K562 (cell line): ENCODE results near the gene EVL. TPM values are rescaled to one million over a fixed set of nuclear protein-coding genes. Genes with fewer than 3 reads are reported as not detected.

Experiments used
- ATAC-seq: fragments of 200-7000 bp; cut with Tn5 transposase; 3 replicates; pipeline ENCODE4 v1.9.1; 2020; ENCODE audit warnings: moderate library complexity
- BruUV-seq: library from RNA; stranded (reverse); fragments of 400-500 nt; replicated peaks from 2 replicates; lab custom pipeline; 2021; lab: Mats Ljungman, UMichigan
- CTCF ChIA-PET: fragments of 300-600 bp; formaldehyde crosslinking; extraction: SDS; loops from one replicate; lab custom pipeline; 2021; ENCODE audit warnings: low intra/inter-chr PET ratio; lab: Yijun Ruan, JAX
- POLR2A ChIA-PET: fragments of 300-600, 350-650 bp; sonication (Branson Sonifier 250); formaldehyde crosslinking; extraction: SDS; loops from one replicate; lab custom pipeline; 2021; ENCODE audit warnings: antibody characterized with exemption, inconsistent platforms; lab: Yijun Ruan, JAX
- DNase-seq, 4 experiments: peaks; one replicate each; pipeline versions ENCODE4 v3.0.0 to v3.0.0-alpha.2; 2011 to 2018; ENCODE audit warnings: low spot score in 3 of 4, mixed read lengths in 3 of 4; ENCODE audit errors: extremely low read depth in 1 of 4
- FAIRE-seq: peaks from 2 replicates; lab custom pipeline; 2011; peaks lifted over from hg19 to GRCh38; lab: Jason Lieb, UNC
- H2AFZ ChIP-seq: 2 replicates; pipeline ENCODE4 v1.6.0; 2011; ENCODE audit warnings: low read depth, low read length, control low read depth, inconsistent platforms
- H3K27ac ChIP-seq: fragments of 200-600 bp; 3 replicates; pipeline ENCODE4 v1.8.0; 2011; ENCODE audit warnings: low read depth, mild to moderate bottlenecking, control low read depth, inconsistent platforms, low read length, moderate library complexity, mixed read lengths; ENCODE audit errors: extremely low read depth
- H3K27me3 ChIP-seq, 2 experiments: fragments of 300-600 bp in 1 of 2; 2 replicates in 1 of 2; 3 replicates in 1 of 2; pipeline versions ENCODE4 v1.6.0 to v1.8.0; 2011; ENCODE audit warnings: inconsistent platforms in 2 of 2, low read length in 2 of 2, mild to moderate bottlenecking in 1 of 2, mixed read lengths in 1 of 2, moderate library complexity in 1 of 2; ENCODE audit not compliant: control insufficient read depth in 2 of 2, insufficient read depth in 2 of 2
- H3K36me3 ChIP-seq: fragments of 300-600 bp; 3 replicates; pipeline ENCODE4 v1.8.0; 2011; ENCODE audit warnings: mild to moderate bottlenecking, low read length, inconsistent platforms; ENCODE audit not compliant: control insufficient read depth, insufficient read depth
- H3K4me1 ChIP-seq, 2 experiments: fragments of 200-600 bp in 1 of 2; replicated peaks in 1 of 2; 2 replicates in 1 of 2; 3 replicates in 1 of 2; pipeline versions ENCODE4 v1.5.1 to v1.8.0; 2011; ENCODE audit warnings: inconsistent platforms in 2 of 2, low read length in 2 of 2, mild to moderate bottlenecking in 1 of 2, mixed read lengths in 1 of 2, moderate library complexity in 1 of 2; ENCODE audit not compliant: control insufficient read depth in 2 of 2, insufficient read depth in 2 of 2
- H3K4me2 ChIP-seq: 2 replicates; pipeline ENCODE4 v1.6.1; 2011; ENCODE audit warnings: low read length, control low read depth, inconsistent platforms, mixed read lengths; ENCODE audit not compliant: insufficient read depth
- H3K4me3 ChIP-seq: fragments of 200-600 bp; sonication (generic), shearing (Covaris generic); 2 replicates; pipeline ENCODE4 v1.5.1; 2016; ENCODE audit warnings: control low read depth, inconsistent platforms
- H3K79me2 ChIP-seq: fragments of 200-600 bp; 3 replicates; pipeline ENCODE4 v1.8.0; 2011; ENCODE audit warnings: low read length, inconsistent platforms; ENCODE audit not compliant: control insufficient read depth, insufficient read depth
- H3K9ac ChIP-seq, 2 experiments: 2 replicates each; pipeline versions ENCODE4 v1.6.0 to v1.6.1; 2011; ENCODE audit warnings: low read depth in 2 of 2, low read length in 2 of 2, control low read depth in 1 of 2, inconsistent platforms in 1 of 2, mild to moderate bottlenecking in 1 of 2, mixed read lengths in 1 of 2; ENCODE audit not compliant: insufficient read depth in 1 of 2
- H3K9me1 ChIP-seq: one replicate; pipeline ENCODE4 v1.6.0; 2011; ENCODE audit warnings: inconsistent platforms, mild to moderate bottlenecking, low read length, moderate library complexity; ENCODE audit not compliant: control insufficient read depth, insufficient read depth
- H3K9me3 ChIP-seq: replicated peaks from 2 replicates; pipeline ENCODE4 v1.5.1; 2011; ENCODE audit warnings: low read depth, low read length, inconsistent platforms; ENCODE audit not compliant: control insufficient read depth, insufficient read depth
- H4K20me1 ChIP-seq: replicated peaks from 2 replicates; pipeline ENCODE4 v1.6.1; 2011; ENCODE audit warnings: low read length, inconsistent platforms, mixed read lengths; ENCODE audit not compliant: control insufficient read depth, insufficient read depth
- ARID1B ChIP-seq: fragments of 450-650 bp; IDR thresholded peaks from 2 replicates; pipeline ENCODE4 v1.6.1; 2016; ENCODE audit warnings: antibody characterized with exemption, mild to moderate bottlenecking, inconsistent platforms
- BRCA1 ChIP-seq, 2 experiments: fragments of 450-650 bp in 1 of 2; sonication (generic) in 1 of 2; formaldehyde crosslinking in 1 of 2; IDR thresholded peaks; 2 replicates each; pipeline versions ENCODE4 v1.5.0 to v1.6.1; 2017 to 2020; ENCODE audit warnings: mild to moderate bottlenecking in 1 of 2, missing genetic modification reagents in 1 of 2
- CEBPZ ChIP-seq: fragments of 150-350 bp; IDR thresholded peaks from 2 replicates; pipeline ENCODE4 v1.6.1; 2014; ENCODE audit warnings: low read depth, mild to moderate bottlenecking, low read length, borderline replicate concordance
- CSDE1 ChIP-seq, 2 experiments: fragments of 450-650 bp; IDR thresholded peaks; 2 replicates each; pipeline ENCODE4 v1.6.1; 2016; ENCODE audit warnings: mild to moderate bottlenecking in 1 of 2
- PHB2 ChIP-seq: fragments of 450-650 bp; IDR thresholded peaks from 2 replicates; pipeline ENCODE4 v1.6.1; 2017; ENCODE audit warnings: low read depth
- PTTG1 ChIP-seq: fragments of 450-650 bp; IDR thresholded peaks from 2 replicates; pipeline ENCODE4 v1.6.1; 2016; ENCODE audit warnings: low read depth, mild to moderate bottlenecking, missing genetic modification characterization, missing compliant biosample characterization
- SPI1 ChIP-seq: IDR thresholded peaks from 2 replicates; pipeline ENCODE4 v1.6.1; 2011; ENCODE audit warnings: low read depth, low read length, control low read depth, borderline replicate concordance
- ZNF311 ChIP-seq: fragments of 250-450 bp; sonication (Bioruptor Pico); IDR thresholded peaks from 2 replicates; pipeline ENCODE4 v1.4.0; 2020; ENCODE audit warnings: mild to moderate bottlenecking, moderate library complexity
- ZNF445 ChIP-seq: fragments of 250-450 bp; sonication (Bioruptor Pico); IDR thresholded peaks from 2 replicates; pipeline ENCODE4 v1.4.0; 2020; ENCODE audit warnings: low read depth, mild to moderate bottlenecking, moderate library complexity
- ZNF778 ChIP-seq: fragments of 450-650 bp; formaldehyde crosslinking; IDR thresholded peaks from 2 replicates; pipeline ENCODE4 v1.4.0; 2020; ENCODE audit warnings: mild to moderate bottlenecking, moderate library complexity
- ZNF830 ChIP-seq: fragments of 250-450 bp; sonication (Bioruptor Pico); IDR thresholded peaks from 2 replicates; pipeline ENCODE4 v1.5.0; 2021; ENCODE audit warnings: mild to moderate bottlenecking
- whole genome bisulfite sequencing: fragments of 100-300 bp; shearing (Covaris generic); methylation state at CpG from one replicate; pipeline ENCODE4 v1.1.6; 2016; ENCODE audit warnings: low coverage, mixed read lengths; ENCODE audit not compliant: insufficient coverage; ENCODE audit errors: missing lambda C conversion rate; 5-methylcytosine and 5-hydroxymethylcytosine counted together
- in situ Hi-C: fragments of 300-500 bp; cut with MboI; formaldehyde crosslinking; loops from 4 replicates; pipeline ENCODE4 v1.15.0; 2018; ENCODE audit warnings: inconsistent platforms, mixed read lengths
- intact Hi-C: fragments of 100-400 bp; cut with micrococcal nuclease; formaldehyde crosslinking; loops from 2 replicates; pipeline ENCODE4 v1.14.2; 2022
- polyA plus RNA-seq, 8 experiments: library from polyadenylated mRNA; depleted of rRNA in 4 of 8; stranded (reverse) in 5 of 8; unstranded in 3 of 8; fragments of >200 nt; fragmentation: Nextera tagmentation in 2 of 8; fragmentation: Illumina TruSeq in 1 of 8; extraction: Ambion mirVana in 2 of 8; extraction: Trizol in 1 of 8; gene quantifications; 2 replicates each; pipeline versions ENCODE4 v1.2.1 to v1.2.3, GENCODE V29; 2011 to 2014; ENCODE audit warnings: inconsistent platforms in 1 of 8, missing spikeins in 1 of 8
- total RNA-seq, 7 experiments: library from RNA; depleted of rRNA in 6 of 7; stranded (reverse); fragments of >200 nt in 6 of 7; fragmentation: Illumina TruSeq in 2 of 7; extraction: Trizol in 2 of 7; gene quantifications; 2 replicates each; pipeline versions ENCODE4 v1.2.1 to v1.2.3, GENCODE V29; 2011 to 2021; ENCODE audit warnings: low replicate concordance in 1 of 7
- TF ChIP-seq, protein P1 (sequence below): sonication (generic); formaldehyde crosslinking; IDR thresholded peaks from 2 replicates; pipeline ENCODE4 v1.8.0; 2023; ENCODE audit warnings: missing genetic modification reagents, mild to moderate bottlenecking, borderline replicate concordance
- TF ChIP-seq, protein P2 (sequence below): sonication (generic); formaldehyde crosslinking; IDR thresholded peaks from 2 replicates; pipeline ENCODE4 v1.8.1; 2023; ENCODE audit warnings: mild to moderate bottlenecking, missing genetic modification reagents

EVL gene
- total and polyA plus RNA-seq, 9 of the 15 experiments (the other 6 are each of a cell fraction or from before 2014, with no cell fraction given), result 2.9 to 43.4 (median 23.9) TPM

GRCh38 chr14:100134586-100134985 is 69.4 kb downstream of the EVL start:
- ChIA-PET POLR2A (no interaction called here), CTCF (no interaction called here)
- Histone ChIP-seq H3K9me1 (no peaks in the 10 kb centered on the region), H2AFZ (no peak overlapping the region), H3K27me3 (no peaks in the 10 kb centered on the region), H4K20me1 (no peaks in the 10 kb centered on the region), H3K36me3 (peaks cover 8% of the 10 kb centered on the region; the same call in 1 of the 3 replicates), H3K79me2 (no peaks in the 10 kb centered on the region), H3K4me3 (no peak overlapping the region), H3K4me2 (no peak overlapping the region), H3K9ac (no peak overlapping the region), H3K4me1 (peaks cover 2 to 25% of the 10 kb centered on the region in 2 experiments; a peak in 4 of 5 replicates), H3K27ac (no peak overlapping the region), H3K9me3 (no peaks in the 10 kb centered on the region)
- intact Hi-C loops, result no loop called here
- FAIRE-seq (no peak), DNase-seq (no peak), ATAC-seq (no peak)
- no TSS peak for BruUV-seq
- in situ Hi-C loops, result no loop called here
- WGBS, result 78% methylated on average over 5 of the region's 8 CpGs
- no peak for TF ChIP-seq ARID1B
- no peak for TF ChIP-seq SPI1
- no peak for TF ChIP-seq ZNF778 (CRISPR knock-in tag)
- TF ChIP-seq PTTG1, result no peak
- no peak for TF ChIP-seq PHB2
- TF ChIP-seq ZNF311 (CRISPR knock-in tag), result no peak
- no peak for TF ChIP-seq CSDE1 (IDR thresholded peaks at IDR 0.05)
- no peak for TF ChIP-seq ZNF445
- no peak for TF ChIP-seq CEBPZ
- TF ChIP-seq ZNF830, result no peak
- no peak for TF ChIP-seq BRCA1 (IDR thresholded peaks at IDR 0.05)
- no peak for TF ChIP-seq BRCA1 (CRISPR knock-in tag; IDR thresholded peaks at IDR 0.05)
- TF ChIP-seq, protein P1, sequence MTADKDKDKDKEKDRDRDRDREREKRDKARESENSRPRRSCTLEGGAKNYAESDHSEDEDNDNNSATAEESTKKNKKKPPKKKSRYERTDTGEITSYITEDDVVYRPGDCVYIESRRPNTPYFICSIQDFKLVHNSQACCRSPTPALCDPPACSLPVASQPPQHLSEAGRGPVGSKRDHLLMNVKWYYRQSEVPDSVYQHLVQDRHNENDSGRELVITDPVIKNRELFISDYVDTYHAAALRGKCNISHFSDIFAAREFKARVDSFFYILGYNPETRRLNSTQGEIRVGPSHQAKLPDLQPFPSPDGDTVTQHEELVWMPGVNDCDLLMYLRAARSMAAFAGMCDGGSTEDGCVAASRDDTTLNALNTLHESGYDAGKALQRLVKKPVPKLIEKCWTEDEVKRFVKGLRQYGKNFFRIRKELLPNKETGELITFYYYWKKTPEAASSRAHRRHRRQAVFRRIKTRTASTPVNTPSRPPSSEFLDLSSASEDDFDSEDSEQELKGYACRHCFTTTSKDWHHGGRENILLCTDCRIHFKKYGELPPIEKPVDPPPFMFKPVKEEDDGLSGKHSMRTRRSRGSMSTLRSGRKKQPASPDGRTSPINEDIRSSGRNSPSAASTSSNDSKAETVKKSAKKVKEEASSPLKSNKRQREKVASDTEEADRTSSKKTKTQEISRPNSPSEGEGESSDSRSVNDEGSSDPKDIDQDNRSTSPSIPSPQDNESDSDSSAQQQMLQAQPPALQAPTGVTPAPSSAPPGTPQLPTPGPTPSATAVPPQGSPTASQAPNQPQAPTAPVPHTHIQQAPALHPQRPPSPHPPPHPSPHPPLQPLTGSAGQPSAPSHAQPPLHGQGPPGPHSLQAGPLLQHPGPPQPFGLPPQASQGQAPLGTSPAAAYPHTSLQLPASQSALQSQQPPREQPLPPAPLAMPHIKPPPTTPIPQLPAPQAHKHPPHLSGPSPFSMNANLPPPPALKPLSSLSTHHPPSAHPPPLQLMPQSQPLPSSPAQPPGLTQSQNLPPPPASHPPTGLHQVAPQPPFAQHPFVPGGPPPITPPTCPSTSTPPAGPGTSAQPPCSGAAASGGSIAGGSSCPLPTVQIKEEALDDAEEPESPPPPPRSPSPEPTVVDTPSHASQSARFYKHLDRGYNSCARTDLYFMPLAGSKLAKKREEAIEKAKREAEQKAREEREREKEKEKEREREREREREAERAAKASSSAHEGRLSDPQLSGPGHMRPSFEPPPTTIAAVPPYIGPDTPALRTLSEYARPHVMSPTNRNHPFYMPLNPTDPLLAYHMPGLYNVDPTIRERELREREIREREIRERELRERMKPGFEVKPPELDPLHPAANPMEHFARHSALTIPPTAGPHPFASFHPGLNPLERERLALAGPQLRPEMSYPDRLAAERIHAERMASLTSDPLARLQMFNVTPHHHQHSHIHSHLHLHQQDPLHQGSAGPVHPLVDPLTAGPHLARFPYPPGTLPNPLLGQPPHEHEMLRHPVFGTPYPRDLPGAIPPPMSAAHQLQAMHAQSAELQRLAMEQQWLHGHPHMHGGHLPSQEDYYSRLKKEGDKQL (CRISPR knock-in tag), result no peak
- TF ChIP-seq, protein P2, sequence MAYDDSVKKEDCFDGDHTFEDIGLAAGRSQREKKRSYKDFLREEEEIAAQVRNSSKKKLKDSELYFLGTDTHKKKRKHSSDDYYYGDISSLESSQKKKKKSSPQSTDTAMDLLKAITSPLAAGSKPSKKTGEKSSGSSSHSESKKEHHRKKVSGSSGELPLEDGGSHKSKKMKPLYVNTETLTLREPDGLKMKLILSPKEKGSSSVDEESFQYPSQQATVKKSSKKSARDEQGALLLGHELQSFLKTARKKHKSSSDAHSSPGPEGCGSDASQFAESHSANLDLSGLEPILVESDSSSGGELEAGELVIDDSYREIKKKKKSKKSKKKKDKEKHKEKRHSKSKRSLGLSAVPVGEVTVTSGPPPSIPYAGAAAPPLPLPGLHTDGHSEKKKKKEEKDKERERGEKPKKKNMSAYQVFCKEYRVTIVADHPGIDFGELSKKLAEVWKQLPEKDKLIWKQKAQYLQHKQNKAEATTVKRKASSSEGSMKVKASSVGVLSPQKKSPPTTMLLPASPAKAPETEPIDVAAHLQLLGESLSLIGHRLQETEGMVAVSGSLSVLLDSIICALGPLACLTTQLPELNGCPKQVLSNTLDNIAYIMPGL, result no peak
